ENCODE results near the gene SCTR. TPM values are rescaled to one million over a fixed set of nuclear protein-coding genes. Genes with fewer than 3 reads are reported as not detected.
A peak's percentile ranks its signal among the peaks of the same experiment; 100 is the strongest.

Gene SCTR
- total RNA-seq (2014; rRNA removed; shearing (Covaris generic)), result not detected in 2 replicates

GRCh38 chr2:119523952-119524694, at the start of gene SCTR:
Gene SCTR, minus strand, starts transcription at chr2:119524483. Its CDS starts 257 bp downstream, at chr2:119524226.
- DNase-seq (ENCODE audit: low spot score), result no peak
- in situ Hi-C loops (cut with HindIII; ENCODE audit: low sequenced_read_pairs), result no loop called here

- in situ Hi-C loops (cut with HindIII; ENCODE audit: low sequenced_read_pairs), result no loop called here
These were observed 43.0 kb upstream of the SCTR start for GRCh38 chr2:119567292-119567691.

DNA sequence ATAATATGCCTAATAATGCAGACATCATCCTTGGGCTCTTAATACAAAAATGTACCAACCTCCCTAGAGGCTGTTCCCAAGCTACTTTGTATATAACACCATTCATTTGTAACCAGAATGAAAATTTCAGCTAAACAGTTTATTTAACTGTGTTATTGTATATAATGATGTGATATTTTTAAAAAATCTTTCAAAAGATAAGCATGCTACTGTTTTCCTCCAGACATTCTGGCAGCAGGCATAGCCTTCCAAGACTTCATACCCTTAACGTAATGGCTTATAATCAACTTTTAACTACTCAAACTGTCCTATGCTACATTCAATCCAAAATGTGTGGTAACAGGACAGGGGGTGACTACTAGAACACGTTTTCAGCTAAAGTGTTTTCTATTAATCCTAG, 41.2 kb upstream of the SCTR start:
- no peak for DNase-seq (ENCODE audit: low spot score)
- in situ Hi-C loops (cut with HindIII; ENCODE audit: low sequenced_read_pairs), result no loop called here

More at GRCh38 chr2:119567292-119567691, 43.0 kb upstream of the SCTR start:
- DNase-seq (ENCODE audit: low spot score), result no peak

DNA sequence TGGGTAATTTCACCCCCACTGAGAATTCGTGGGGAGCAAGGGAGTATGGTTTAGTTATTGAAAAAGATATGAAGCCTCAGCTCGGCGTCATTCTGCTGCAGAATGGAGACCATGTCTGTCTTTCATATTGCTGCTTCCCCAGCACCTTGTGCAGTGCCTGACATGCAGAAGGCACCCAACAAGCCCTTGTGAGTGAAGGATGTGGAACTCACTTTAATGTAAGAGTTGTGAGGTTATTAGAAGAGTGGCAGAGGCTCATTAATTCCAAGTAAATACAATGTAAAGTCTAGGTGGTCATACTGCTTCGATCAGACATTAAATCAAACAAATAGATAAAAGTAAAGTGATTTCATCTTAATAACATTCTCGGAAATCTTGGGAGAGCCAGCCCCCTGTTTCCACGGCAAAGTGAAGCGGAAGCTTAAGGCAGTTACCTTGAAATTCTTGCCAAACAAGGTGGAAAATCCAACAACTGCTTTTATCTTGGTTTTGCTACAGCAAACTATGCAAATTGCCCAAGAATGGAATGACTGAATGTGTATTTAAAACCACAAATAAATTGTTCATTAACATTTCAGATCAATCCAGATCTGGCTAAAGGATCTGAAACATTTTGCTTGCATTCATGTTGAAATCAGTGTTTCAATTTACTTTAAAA, 29.5 kb upstream of the SCTR start:
- in situ Hi-C loops (cut with HindIII; ENCODE audit: low sequenced_read_pairs), result no loop called here
- no peak for DNase-seq (ENCODE audit: low spot score)

- no peak for DNase-seq (ENCODE audit: low spot score)
- in situ Hi-C loops (cut with HindIII; ENCODE audit: low sequenced_read_pairs), result no loop called here
These were observed 28.6 kb upstream of the SCTR start for GRCh38 chr2:119552902-119553301.

GRCh38 chr2:119550856-119551255, 26.6 kb upstream of the SCTR start:
- no peak for DNase-seq (ENCODE audit: low spot score)
- in situ Hi-C loops (cut with HindIII; ENCODE audit: low sequenced_read_pairs), result no loop called here

DNA sequence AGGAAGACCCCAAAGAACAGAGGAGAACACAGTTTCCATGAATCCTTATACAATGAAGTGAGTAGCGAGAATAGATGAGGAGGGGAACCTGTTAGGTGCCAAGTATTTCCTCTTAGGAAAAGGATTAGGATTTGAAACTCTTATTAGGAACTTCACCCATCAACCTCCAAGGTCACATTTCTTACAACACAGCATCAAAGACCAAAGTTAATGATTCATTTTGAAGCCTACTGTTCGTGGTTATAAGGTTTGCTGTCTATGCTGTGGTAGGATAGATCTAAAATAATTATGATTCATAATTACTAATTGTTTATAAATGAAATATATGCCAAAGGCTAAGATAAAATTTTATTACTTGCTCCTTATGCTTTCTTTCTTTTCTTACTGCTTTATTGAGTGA, 26.1 kb upstream of the SCTR start:
- in situ Hi-C loops (cut with HindIII; ENCODE audit: low sequenced_read_pairs), result no loop called here
- DNase-seq (ENCODE audit: low spot score), result no peak

GRCh38 chr2:119549241-119549640, 25.0 kb upstream of the SCTR start:
- no peak for DNase-seq (ENCODE audit: low spot score)
- in situ Hi-C loops (cut with HindIII; ENCODE audit: low sequenced_read_pairs), result no loop called here

GRCh38 chr2:119548516-119549120, 24.3 kb upstream of the SCTR start:
- in situ Hi-C loops (cut with HindIII; ENCODE audit: low sequenced_read_pairs), result no loop called here
- DNase-seq (ENCODE audit: low spot score), result no peak

- in situ Hi-C loops (cut with HindIII; ENCODE audit: low sequenced_read_pairs), result no loop called here
- no peak for DNase-seq (ENCODE audit: low spot score)
These were observed 22.1 kb upstream of the SCTR start for GRCh38 chr2:119546447-119546767.

GRCh38 chr2:119545754-119546446, 21.6 kb upstream of the SCTR start:
- no peak for DNase-seq (ENCODE audit: low spot score)
- in situ Hi-C loops (cut with HindIII; ENCODE audit: low sequenced_read_pairs), result no loop called here

DNA sequence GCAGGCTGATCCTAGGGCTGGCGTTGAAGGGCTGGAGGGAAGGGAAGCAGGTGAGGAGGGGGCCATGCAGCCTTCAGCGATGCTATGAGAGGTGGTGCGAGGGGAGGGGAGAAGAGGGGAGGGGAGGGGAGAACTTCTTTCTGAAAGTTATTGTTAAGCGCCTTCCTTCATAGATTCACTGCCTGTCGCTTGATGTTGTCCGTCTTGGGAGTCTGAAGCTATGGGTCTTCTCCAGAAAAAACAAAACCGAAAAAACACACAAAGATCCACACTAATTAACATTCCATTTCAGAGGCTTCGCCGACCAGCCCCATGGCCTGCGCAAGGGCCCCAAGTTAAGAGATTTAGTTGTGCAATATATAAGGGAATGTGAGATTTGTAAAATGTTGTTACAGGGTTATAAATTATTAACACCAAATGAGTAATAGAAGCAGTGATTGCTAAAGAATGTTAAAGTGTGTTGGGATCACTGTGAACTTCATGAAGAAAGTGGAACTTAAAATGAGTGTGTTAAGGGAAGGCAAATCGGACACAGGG, 20.7 kb upstream of the SCTR start:
- in situ Hi-C loops (cut with HindIII; ENCODE audit: low sequenced_read_pairs), result no loop called here
- DNase-seq (ENCODE audit: low spot score), result no peak

DNA sequence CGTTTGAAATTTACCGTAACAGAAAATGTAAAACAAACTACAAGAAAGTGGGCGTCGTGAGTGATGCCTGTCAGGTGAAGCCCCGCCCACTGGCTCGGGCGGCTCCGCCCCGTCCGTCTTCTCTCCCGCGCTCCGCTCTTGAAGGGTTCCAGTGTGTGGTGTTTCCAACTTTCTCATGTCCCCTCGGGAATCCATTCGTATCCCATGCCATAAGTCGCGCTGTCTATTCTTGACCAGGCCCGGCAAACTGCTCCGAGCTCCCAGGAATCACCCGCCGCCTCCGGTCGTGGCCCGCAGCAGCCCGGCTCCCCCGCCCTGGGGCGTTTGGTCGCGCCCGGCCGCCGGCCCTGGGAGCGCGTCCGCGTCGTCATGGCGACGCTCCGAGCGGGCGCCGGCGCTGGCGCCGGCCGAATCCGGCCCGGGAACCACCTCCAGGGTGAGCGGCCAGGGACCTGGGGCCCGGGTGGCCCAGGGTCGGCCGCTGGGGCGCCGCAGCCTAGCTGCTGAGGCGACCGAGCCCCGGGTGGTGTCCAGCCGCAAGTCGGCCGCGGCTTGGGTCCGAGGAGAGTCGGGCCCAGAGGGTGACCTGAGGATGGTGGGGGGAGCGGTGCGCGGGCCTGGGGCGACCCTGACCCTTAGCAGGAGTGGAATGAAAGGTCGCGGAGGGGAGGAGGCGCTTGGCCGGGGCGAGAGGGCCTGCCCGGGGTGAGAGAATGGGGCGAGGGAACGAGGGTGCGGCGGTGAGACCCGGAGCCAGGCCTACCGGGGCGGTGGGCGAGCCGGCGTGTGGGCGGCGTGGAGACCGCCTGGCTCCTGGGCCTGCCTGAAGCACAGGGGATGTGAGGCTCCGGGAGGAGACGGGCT, 20.0 kb upstream of the SCTR start, which contains the start of gene CFAP221:
Gene CFAP221 (plus strand): TSS at position 375 of the 864 bp plus-strand sequence. CDS start 1,683 bp downstream, outside the sequence.
- peak; percentile 49 for DNase-seq (ENCODE audit: low spot score)
- in situ Hi-C loops (cut with HindIII; ENCODE audit: low sequenced_read_pairs), result no loop called here

GRCh38 chr2:119541476-119541875, 17.2 kb upstream of the SCTR start:
- DNase-seq (ENCODE audit: low spot score), result no peak
- in situ Hi-C loops (cut with HindIII; ENCODE audit: low sequenced_read_pairs), result no loop called here

- in situ Hi-C loops (cut with HindIII; ENCODE audit: low sequenced_read_pairs), result no loop called here
- DNase-seq (ENCODE audit: low spot score), result no peak
These were observed 13.5 kb upstream of the SCTR start for GRCh38 chr2:119537792-119538191.

GRCh38 chr2:119536707-119537106, 12.4 kb upstream of the SCTR start:
- in situ Hi-C loops (cut with HindIII; ENCODE audit: low sequenced_read_pairs), result no loop called here
- DNase-seq (ENCODE audit: low spot score), result no peak

- in situ Hi-C loops (cut with HindIII; ENCODE audit: low sequenced_read_pairs), result no loop called here
- DNase-seq (ENCODE audit: low spot score), result no peak
These were observed 11.9 kb upstream of the SCTR start for GRCh38 chr2:119536211-119536610.

GRCh38 chr2:119533560-119533959, 9.3 kb upstream of the SCTR start:
- in situ Hi-C loops (cut with HindIII; ENCODE audit: low sequenced_read_pairs), result no loop called here
- DNase-seq (ENCODE audit: low spot score), result no peak

GRCh38 chr2:119531292-119531691, 7.0 kb upstream of the SCTR start:
- in situ Hi-C loops (cut with HindIII; ENCODE audit: low sequenced_read_pairs), result no loop called here
- DNase-seq (ENCODE audit: low spot score), result no peak

Measured in G401 (cell line).